ENCODE measurements around the gene WRAP53.

Gene WRAP53

DNA sequence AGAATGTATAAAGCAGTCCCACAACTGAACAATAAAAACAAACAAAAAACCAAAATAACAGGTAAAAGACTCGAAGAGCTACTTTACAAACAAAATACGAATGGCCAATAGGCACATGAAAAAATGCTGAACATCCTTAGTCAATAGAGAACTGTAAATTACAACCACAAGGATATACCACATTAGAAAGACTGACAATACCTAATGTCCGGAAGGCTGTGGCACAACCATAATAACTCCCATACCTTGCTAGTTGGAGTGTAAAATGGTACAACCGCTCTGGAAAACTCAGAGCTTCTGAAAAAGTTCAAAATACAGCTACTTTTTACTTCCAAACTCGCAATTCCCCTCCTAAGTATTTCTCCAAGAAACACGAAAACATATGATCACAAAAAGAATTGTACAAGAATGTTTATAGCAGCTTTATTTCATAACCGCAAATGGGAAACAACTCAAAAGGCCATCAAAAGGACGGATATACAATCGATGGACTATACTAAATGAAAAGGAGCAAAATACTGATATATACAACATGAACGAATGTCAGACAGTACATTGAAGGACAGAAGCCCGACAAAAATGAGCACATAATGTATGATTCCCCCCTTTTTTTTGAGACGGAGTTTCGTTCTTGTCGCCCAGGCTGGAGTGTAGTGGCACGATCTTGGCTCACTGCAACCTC lies 3.3 kb upstream of the WRAP53 start:
- no peak for DNase-seq

DNA sequence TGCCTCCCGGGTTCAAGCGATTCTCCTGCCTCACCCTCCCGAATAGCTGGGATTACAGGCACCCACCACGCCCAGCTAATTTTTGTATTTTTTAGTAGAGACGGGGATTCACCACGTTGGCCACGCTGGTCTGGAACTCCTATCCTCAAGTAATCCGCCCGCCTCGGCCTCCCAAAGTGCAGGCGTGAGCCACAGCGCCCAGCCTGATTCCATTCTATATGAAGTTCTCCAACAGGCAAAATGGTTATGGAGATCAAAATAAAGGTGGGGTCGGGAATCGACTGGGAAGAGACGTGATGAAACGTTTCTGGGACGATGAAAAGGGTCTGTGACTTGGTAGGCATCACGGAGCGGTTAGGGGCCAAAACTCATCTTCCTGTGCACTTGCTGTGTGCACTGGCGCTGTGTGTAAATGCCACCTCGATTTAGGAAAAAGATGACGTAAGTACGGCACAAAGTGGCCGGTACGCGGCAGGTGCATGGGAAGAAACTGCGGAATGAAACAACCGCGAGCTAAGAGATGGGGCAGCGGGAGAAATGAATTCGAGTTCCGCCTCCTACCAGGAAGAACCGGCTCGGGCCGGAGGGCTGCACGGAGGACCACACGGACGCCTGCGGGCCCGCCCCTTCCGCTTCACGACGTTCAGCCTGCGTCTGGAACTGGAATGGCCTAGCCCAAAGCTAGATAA lies 2.6 kb upstream of the WRAP53 start:
- peak; percentile 96 for DNase-seq

DNA sequence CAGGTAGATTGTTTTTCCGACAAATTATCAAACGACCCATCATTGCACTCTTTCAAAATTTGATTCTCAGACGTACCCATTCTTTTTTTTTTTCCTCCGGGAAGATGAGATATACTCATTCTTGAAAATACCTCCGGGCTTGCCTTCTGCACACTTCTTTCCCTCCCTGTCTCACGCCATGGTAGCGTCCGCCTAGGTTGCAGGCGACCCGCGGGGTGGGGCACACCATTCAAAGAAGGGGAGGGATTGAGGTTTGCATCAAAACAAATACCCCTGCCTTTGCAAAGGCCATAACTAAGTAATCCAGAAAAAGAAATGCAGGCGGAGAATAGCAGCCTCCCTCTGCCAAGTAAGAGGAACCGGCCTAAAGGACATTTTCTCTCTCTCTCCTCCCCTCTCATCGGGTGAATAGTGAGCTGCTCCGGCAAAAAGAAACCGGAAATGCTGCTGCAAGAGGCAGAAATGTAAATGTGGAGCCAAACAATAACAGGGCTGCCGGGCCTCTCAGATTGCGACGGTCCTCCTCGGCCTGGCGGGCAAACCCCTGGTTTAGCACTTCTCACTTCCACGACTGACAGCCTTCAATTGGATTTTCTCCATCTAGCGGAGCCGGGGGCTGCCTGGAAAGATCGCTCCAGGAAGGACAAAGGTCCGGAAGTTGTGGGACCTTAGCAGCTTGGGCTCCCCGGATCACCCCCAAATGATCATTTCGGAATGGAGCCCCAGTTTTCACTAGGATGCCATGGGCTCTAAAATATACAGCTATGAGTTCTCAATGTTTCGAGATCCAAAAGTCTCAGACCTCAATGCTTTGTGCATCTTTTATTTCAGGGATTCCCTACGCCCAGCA lies 1.8 kb upstream of the WRAP53 start:
- peak; percentile 90 for DNase-seq

DNA sequence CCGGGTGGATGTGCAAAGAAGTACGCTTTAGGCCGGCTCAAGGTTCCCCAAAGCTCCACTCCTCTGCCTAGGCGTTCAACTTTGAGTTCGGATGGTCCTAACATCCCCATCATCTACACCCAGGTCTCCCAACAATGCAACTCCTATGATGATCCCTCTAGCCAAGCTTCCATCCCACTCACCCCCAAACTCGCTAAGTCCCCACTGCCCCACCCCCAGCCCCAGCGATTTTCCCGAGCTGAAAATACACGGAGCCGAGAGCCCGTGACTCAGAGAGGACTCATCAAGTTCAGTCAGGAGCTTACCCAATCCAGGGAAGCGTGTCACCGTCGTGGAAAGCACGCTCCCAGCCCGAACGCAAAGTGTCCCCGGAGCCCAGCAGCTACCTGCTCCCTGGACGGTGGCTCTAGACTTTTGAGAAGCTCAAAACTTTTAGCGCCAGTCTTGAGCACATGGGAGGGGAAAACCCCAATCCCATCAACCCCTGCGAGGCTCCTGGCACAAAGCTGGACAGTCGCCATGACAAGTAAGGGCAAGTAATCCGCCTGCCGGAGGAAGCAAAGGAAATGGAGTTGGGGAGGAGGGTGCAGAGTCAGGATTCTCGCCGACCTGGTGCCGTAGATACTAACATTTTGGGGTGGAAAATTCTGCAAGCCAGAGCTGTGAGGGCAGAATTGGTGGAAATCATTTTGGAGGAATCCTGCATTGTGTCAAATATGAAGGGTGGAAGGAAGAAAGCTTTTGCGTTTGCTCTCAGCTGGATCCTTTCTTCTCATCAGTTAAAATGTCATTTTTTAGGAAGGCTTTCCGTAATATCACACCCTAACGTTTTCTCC lies 987 bp upstream of the WRAP53 start, which contains the start of gene TP53:
TP53 (minus strand) TSS at position 419 of the 836 bp plus-strand sequence. CDS start 10,896 bp downstream, outside the sequence.
- peak; percentile 94 for DNase-seq

DNA sequence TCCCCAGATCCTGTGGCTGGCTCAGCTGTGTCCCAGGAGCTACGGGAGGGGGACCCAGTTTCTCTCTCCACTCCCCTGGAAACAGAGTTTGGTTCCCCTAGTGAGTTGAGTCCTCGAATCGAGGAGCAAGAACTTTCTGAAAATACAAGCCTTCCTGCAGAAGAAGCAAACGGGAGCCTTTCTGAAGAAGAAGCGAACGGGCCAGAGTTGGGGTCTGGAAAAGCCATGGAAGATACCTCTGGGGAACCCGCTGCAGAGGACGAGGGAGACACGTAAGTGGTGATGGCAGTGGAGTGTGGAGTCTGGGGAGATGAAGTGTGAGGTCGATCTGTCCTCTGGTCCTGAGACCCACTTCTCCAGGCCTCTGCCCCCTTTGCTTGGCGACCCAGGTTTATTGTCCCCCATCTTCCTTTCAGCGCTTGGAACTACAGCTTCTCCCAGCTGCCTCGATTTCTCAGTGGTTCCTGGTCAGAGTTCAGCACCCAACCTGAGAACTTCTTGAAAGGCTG lies 585 bp downstream of the WRAP53 start:
- DNase-seq, result no peak

DNA sequence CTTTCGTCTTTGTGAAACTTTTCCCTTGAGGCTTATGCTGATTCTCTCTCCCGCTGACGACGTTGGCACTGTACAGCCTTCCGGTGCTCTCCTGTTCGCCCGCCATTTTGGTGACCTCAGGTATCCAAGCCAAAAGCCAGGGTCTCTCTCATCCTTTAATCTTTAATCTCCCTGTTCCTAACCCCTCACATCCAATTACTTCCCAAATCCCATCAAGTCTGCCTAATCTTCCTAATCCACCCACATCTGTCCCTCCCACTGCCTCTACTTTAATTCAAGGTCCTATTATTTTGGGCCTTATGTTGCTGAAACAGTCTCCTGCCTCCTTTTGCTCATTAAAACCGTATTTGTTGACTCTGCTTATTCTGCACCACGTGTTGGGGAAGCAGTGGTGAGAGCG lies 7.3 kb downstream of the WRAP53 start:
- DNase-seq, result no peak

DNA sequence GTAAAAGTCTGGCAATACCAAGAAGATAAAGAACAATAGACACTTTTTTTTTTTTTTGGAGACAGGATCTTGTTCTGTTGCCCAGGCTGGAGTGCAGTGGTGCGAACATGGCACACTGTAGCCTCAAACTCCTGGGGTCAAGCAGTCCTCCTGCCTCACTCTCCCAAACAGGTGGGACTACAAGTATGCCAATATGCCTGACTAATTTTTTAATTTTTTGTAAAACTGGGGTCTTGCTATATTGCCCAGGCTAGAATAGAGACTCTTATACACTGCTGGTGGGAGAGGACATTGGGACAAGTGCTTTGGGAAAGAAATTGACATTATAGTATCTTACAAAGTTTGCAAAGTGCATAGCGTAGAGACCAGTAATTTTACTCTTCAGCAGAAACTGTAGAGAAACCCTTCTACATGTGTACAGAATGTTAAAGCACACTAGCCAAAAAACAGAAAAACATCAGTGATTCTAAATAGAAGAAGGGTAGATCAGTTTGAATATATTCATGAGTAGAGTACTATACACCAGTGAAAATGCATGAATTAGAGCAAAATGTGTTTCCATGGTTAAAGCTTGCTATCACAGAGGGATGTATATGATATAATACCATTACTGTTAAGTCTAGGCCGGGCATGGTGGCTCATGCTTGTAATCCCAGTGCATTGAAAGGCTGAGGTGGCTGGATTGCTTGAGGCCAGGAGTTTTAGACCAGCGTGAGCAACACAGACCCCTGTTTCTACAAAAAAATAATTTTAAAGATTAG lies 9.7 kb downstream of the WRAP53 start:
- DNase-seq, result no peak

DNA sequence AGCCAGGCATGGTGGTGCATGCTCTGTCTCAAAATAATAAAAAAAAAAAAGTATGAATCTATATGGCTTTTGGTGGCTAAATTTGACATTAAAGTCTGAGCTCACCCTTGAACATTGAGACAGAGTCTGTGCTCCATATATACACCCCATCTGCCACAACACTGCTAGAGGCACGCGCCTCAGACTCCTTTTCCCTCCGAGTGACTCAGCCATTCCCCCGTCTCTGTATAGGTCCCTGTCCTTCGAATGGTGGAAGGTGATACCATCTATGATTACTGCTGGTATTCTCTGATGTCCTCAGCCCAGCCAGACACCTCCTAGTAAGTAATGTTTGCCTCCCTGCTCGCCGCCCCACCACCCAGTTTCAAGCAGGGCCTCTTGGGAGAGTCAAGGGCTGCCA lies 12.2 kb downstream of the WRAP53 start:
- no peak for DNase-seq

DNA sequence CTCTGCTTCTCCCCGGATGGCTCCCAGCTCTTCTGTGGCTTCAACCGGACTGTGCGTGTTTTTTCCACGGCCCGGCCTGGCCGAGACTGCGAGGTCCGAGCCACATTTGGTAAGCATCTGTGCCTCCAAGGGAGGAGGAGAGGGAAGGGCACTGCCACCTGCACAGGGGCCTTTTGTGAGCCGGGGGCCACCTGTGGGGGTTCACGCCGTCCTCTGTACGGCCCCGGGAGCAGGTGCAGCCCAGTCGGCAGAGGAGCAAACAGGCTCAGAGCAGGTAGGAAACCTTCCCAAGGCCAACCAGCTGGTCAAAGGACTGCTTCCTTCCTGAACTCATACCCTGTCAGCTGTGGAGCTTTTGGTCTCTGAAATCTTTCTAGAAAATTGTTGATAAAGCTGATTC lies 13.4 kb downstream of the WRAP53 start:
- no peak for DNase-seq

DNA sequence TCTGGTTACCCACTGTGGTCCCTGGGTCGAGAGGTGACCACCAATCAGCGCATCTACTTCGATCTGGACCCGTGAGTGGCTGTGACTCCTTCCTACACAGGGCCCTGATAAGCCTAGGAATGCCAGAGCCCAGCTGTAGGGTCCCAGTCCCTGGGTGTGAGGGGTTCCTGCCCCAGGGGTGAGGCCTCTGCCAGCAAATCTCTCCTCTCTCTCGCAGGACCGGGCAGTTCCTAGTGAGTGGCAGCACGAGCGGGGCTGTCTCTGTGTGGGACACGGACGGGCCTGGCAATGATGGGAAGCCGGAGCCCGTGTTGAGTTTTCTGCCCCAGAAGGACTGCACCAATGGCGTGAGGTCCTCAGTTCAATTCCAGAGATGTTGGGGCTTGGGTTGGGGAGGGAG lies 14.5 kb downstream of the WRAP53 start:
- no peak for DNase-seq

DNA sequence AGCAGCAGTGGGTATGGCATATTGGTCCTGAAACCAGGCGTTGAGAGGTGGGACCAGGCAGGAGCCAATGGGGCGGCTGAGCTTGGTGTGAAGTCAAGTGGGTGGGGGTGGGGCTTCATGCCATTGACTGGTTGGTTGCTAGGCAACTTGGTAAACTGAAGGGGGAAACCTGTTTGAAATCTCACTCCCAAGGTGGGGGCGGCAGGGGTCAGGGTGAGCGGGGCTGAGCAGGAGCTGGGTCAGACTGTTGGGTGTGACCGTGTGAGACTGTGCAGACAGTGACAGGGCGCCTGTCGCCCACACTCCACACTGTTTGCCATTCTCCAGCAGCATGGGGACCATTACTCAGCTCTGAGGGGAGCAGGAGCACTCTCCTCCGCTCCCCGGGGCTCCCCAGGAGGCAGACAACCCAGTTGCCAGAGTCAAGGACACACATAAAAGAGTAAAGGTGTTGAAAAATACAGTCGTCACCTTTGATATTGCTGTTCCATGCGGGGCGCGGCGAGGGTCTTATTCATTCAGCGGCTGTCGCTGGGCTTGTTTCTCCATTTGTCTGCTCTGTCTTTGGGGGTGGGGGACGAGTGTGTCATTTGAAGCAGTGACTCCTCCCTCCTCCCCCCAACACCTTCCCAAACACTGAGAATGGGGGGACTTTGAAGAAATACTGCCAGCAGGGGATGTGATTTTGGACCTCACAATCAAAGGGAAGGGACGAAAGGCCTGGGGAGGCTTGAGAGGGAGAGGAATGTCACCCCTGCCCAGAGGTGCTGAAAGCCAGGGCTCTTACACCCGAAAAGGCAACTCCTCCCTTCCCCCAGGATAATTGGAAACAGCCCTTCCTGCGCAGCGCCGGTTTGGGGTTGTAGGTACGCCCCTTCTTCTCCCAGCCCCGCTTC lies 15.6 kb downstream of the WRAP53 start:
- DNase-seq, result peak; percentile 72

DNA sequence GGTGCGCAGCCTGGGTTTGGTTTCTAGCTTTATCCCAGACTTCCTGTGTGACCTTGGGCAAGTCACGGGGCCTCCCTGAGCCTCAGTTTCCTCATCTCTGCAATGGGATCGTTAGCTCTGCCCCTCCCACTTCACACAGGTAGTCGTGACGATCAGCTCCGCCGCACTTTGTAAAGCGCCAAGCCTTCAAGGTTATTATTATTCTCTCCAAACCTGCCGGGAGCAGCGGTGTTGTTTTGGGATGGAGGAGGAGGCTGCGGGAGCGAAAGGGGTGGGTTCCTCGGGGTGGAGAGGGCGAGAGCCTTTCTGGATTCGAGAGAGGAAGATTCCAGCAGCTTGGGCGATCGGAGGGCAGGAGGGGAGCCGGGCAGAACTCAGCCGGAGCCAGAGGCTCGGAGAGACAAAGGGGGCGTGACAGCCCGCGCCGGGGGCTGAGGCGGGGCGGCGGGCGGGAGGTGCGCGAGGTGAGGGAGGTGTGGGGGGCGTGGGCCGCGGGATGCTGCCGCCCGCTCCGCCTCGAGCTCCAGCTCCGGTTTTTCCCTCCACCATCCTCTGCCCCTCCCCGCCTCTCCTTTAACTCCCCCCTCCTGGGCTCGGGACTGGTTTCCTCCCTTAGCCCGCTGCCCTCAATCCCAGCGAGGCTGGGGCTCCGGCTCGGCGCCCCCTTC lies 16.5 kb downstream of the WRAP53 start, which contains the start of gene EFNB3:
EFNB3 (plus strand) TSS at position 602 of the 668 bp plus-strand sequence. CDS start 397 bp downstream, outside the sequence.
- DNase-seq, result peak; percentile 61

DNA sequence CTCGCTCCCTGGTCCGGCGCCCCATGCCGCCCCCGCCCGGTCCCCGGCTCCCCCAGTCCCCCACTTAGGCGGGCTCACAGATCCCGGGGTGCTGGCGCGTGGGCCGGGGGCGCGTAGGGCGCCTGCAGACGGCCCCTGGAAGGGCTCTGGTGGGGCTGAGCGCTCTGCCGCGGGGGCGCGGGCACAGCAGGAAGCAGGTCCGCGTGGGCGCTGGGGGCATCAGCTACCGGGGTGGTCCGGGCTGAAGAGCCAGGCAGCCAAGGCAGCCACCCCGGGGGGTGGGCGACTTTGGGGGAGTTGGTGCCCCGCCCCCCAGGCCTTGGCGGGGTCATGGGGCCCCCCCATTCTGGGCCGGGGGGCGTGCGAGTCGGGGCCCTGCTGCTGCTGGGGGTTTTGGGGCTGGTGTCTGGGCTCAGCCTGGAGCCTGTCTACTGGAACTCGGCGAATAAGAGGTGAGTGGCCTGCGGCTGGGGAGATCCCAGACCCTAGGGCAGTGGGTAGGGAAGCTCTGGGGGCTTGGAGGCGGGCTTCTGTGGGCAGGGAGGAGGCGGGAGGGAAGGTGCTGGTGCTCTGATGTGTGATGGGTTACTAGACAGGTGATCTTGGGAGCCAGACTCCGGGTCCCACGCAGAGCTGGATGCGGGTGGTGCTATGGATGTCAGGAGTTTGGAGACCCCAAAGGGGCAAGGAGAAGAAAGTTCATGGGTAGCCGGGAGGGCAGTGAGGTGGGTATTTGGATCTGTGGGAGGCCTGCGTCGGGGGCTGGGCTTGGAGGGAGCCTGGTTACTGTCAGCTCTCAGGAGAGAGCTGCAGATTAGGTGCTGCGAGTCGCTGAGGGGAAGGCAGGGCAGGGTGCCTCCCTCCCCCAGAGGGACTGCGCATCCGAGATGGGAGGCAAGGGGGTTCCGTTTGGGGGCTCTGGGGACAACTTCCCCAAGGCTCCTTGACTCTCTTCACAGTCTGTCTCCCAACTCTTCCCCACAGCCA lies 17.3 kb downstream of the WRAP53 start:
- DNase-seq, result peak; percentile 33

DNA sequence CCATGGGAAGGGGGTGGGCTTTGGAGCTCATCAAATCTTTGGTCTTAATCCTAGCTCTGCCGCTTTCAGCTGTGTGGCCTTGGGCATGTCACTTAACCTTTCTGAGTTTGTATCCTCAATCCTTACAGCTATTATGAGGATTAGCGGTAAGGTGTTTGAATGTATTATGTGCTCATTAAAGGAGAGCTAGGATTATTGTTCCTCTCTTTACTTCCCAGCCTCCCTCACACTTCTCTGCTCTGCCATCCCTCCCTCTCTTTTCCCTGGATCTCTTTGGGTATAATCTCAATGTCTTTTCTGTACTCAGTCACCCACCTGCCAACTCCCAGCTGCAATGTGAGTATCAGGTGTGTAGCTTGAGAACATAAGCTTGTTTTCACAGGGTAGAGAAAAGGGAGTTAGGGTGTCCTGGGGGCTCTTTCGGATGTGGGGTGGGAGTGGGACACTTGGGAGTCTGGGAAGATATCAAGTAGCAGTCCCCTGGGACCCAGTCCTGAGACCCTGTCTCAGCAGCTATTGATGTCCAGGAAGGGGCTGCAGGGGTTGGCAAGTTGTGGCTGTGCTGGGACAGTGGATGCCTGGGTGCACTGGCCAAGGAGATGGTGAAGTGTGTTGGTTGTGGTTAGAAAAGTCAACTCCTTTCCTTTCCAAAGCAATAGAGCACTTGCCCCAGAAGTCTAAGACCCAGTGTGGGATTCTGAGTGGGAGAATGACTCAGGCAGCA lies 18.5 kb downstream of the WRAP53 start:
- no peak for DNase-seq

DNA sequence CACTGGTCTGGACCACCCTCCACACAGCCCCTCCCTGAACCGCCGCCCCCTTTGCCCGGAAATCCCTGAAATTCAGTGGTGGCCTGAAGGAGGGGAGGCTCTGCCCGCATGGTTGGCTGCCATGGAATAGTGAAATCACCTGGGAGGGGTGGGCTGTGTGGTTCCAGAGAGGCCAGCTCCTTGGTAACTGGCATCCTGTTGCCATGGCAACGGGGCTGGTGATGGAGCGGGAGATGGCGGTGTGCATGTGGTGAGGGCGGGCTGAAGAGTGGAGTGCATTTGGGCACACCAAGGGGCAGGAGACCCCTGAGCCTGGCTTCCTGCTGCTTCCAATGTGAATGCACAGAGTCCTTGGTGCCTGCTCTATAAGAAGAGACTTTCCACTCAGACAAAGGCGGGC lies 19.2 kb downstream of the WRAP53 start:
- no peak for DNase-seq

DNA sequence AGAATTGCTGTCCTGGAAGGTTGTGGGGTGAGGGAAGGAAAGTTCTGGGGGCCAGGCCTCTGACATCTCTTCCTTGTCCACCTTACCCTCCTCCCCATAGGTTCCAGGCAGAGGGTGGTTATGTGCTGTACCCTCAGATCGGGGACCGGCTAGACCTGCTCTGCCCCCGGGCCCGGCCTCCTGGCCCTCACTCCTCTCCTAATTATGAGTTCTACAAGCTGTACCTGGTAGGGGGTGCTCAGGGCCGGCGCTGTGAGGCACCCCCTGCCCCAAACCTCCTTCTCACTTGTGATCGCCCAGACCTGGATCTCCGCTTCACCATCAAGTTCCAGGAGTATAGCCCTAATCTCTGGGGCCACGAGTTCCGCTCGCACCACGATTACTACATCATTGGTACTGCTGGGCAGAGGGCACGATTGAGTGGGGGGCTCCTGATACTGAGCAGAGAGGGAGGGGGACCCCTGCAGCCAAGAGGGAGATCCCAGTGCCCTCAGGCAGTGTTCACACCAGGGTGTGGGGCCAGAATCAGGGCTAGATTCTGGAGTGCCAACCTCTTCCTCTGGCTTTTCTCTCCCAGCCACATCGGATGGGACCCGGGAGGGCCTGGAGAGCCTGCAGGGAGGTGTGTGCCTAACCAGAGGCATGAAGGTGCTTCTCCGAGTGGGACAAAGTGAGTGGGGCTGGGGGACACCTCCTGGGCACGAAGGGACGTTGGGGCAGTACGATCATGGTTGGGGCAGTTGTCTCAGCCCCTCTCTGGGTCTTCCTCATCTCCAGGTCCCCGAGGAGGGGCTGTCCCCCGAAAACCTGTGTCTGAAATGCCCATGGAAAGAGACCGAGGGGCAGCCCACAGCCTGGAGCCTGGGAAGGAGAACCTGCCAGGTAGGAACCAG lies 19.8 kb downstream of the WRAP53 start:
- DNase-seq, result no peak

DNA sequence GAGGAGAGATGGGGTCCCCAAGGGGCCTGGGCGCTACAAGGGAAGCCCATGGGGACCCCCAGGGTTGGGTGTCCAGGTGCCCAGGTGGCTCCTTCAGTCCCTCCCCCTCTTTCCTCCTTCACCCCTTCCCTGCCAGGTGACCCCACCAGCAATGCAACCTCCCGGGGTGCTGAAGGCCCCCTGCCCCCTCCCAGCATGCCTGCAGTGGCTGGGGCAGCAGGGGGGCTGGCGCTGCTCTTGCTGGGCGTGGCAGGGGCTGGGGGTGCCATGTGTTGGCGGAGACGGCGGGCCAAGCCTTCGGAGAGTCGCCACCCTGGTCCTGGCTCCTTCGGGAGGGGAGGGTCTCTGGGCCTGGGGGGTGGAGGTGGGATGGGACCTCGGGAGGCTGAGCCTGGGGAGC lies 20.8 kb downstream of the WRAP53 start:
- no peak for DNase-seq
